ENCODE measurements around the gene HAP1. TPM values are rescaled to one million over a fixed set of nuclear protein-coding genes. Genes with fewer than 3 reads are reported as not detected.

HAP1 gene
- total and polyA plus RNA-seq, 7 experiments from 2014 or later: 0.08 TPM; not detected in 6

DNA sequence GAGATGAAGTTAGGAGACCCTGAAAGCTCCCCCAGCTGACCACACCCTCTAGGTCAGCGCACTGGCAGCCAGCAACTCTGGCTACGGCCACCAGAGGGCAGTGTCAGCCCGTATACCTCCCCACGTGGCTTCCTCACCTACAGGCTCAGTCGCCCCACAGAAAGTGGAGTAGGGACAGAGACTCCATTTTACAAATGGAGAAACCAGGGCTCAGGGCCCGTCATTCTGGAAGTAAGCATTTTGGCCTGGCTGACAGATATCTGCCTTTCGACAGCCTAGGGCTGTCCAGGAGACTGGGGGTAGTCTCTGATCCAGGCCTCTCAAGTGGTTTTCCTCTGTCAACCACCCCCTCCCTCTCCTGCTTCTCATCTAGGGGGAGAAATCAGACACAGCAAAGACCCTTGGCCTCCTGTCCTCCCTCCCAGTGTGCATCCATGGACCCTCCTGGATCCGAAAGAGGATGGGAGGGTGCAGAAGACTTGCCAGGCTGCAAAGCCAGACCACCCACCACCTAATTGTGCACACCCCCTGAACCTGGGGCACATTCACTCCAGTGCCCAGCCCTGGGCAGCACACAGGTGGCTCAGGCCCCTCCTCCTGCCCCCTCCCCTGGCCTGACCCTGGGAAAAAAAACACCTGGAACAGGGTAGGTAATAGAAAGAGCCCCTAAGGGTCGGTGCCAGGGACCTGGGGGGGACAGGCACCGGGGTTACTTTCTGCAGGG lies 3.8 kb upstream of the HAP1 start:
- ChIA-PET CTCF (interaction anchor here (0.9 to 2.8 kb wide), 7 partner anchors 50 to 77 kb away, joined by 3 to 17 read pairs (median 5); partner anchors contain the start of gene P3H4), POLR2A (no interaction called here)
- peaks cover 3 to 7% of the 10 kb centered on the region in 2 donors for H3K27me3 ChIP-seq (ENCODE audit: control insufficient read depth in 2 of 2, insufficient read depth in 2 of 2, low read length in 2 of 2)
- Mint-ChIP-seq H3K4me1 (peaks cover 4 to 12% (median 7%) of the 10 kb centered on the region in 7 donors), H3K27ac (peak overlapping the region in 1 of 9 donors; percentile 39), H3K4me3 (no peak overlapping the region), H3K27me3 (peaks cover 31 to 38% (median 37%) of the 10 kb centered on the region in 5 donors), H3K9me3 (no peaks in the 10 kb centered on the region), H3K36me3 (peaks cover 0 to 4% (median 0%) of the 10 kb centered on the region in 5 donors)
- no peaks in the 10 kb centered on the region for H3K9me3 ChIP-seq (ENCODE audit: control insufficient read depth in 2 of 3, low read length in 3 of 3)
- no peak overlapping the region for H3K27ac ChIP-seq (ENCODE audit: low read depth, low read length)
- H3K4me3 ChIP-seq (ENCODE audit: low read length): no peak overlapping the region
- peaks cover 0 to 13% of the 10 kb centered on the region in 2 donors for H3K4me1 ChIP-seq (ENCODE audit: control insufficient read depth in 2 of 2, insufficient read depth in 2 of 2, low read length in 2 of 2)
- no peaks in the 10 kb centered on the region for H3K36me3 ChIP-seq (ENCODE audit: control insufficient read depth in 2 of 3, insufficient read depth in 3 of 3, low read length in 3 of 3)
- ATAC-seq (peak; percentile 97), DNase-seq (peak; percentile 61 to 83 (median 74))
- intact Hi-C loops (cut with micrococcal nuclease): loop anchor here (1.0 to 10.0 kb wide), 7 partner anchors 43 to 229 kb away; partner anchors contain the start of genes CNP (in 2 of the 2), JUP (in 1 of the 2), KLHL11 (in 1 of the 2) and P3H4 (in 1 of the 2)

DNA sequence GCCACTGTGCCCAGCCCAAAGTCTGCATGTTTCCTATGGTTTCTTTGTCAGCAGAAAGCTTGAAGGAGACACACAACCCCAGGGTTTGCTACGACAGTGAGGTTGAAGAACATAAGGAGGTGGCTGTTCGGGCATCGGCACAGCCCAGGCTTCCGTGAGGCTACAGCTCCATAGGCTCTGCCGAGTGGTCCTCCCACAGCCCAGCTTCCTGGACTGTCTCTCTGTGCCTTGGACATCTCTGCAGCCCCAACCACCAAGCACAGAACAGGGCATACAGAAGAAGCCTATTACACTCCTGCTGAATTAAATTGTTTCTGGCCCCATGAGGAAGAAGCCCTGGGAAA lies 3.2 kb upstream of the HAP1 start:
- H3K4me1 Mint-ChIP-seq: peaks cover 4 to 12% (median 7%) of the 10 kb centered on the region in 7 donors
- intact Hi-C loops (cut with micrococcal nuclease): loop anchor here (1.0 to 10.0 kb wide), 7 partner anchors 44 to 230 kb away; partner anchors contain the start of genes CNP (in 2 of the 2), JUP (in 1 of the 2), KLHL11 (in 1 of the 2) and P3H4 (in 1 of the 2)
- no peaks in the 10 kb centered on the region for H3K9me3 Mint-ChIP-seq
- H3K27me3 Mint-ChIP-seq: peaks cover 34 to 44% (median 40%) of the 10 kb centered on the region in 5 donors
- H3K4me3 ChIP-seq (ENCODE audit: low read length): no peak overlapping the region
- ChIA-PET CTCF (interaction anchor here (0.6 to 2.8 kb wide), 8 partner anchors 51 to 1127 kb away, joined by 3 to 17 read pairs (median 5); partner anchors contain the start of gene P3H4), POLR2A (interaction anchor here (0.5 kb wide), 1 partner anchor 1434 kb away, joined by 3 read pairs; no protein-coding TSS in a partner anchor)
- H3K27ac Mint-ChIP-seq: peak overlapping the region in 2 of 9 donors; percentile 39 to 51
- H3K36me3 ChIP-seq (ENCODE audit: control insufficient read depth in 2 of 3, insufficient read depth in 3 of 3, low read length in 3 of 3): no peaks in the 10 kb centered on the region
- no peak overlapping the region for H3K27ac ChIP-seq (ENCODE audit: low read depth, low read length)
- DNase-seq (peak in 1 of 9 donors; percentile 4), ATAC-seq (peak; percentile 2)
- peak overlapping the region in 1 of 10 donors; percentile 19 for H3K4me3 Mint-ChIP-seq
- no peaks in the 10 kb centered on the region for H3K9me3 ChIP-seq (ENCODE audit: control insufficient read depth in 2 of 3, low read length in 3 of 3)
- peaks cover 0 to 4% (median 0%) of the 10 kb centered on the region in 5 donors for H3K36me3 Mint-ChIP-seq
- peaks cover 3 to 7% of the 10 kb centered on the region in 2 donors for H3K27me3 ChIP-seq (ENCODE audit: control insufficient read depth in 2 of 2, insufficient read depth in 2 of 2, low read length in 2 of 2)
- H3K4me1 ChIP-seq (ENCODE audit: control insufficient read depth in 2 of 2, insufficient read depth in 2 of 2, low read length in 2 of 2): peaks cover 0 to 13% of the 10 kb centered on the region in 2 donors

DNA sequence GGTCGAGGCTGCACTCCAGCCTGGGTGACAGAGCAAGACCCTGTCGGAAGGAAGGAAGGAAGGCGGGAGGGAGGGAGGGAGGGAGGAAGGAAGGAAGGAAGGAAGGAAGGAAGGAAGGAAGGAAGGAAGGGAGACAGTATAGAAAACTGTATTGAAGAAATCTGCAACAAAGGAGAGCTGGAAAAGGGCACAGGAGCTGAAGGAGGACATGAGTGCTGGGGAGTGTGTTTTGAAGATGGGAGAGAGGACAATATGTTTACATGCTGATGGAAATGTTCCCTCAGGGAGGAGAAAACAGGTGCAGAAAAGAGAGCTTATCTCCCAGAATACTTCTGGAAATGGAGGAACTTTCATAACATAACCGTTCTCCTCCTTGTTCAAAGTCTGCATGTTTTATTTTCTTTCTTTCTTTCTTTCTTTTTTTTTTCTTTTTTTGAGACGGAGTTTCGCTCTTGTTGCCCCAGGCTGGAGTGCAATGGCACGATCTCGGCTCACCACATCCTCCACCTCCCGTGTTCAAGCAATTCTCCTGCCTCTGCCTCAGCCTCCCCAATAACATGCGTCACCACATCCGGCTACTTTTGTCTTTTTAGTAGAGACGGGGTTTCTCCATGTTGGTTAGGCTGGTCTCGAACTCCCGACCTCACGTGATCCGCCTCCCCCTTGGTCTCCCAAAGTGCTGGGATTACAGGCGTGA lies 2.7 kb upstream of the HAP1 start:
- H3K27ac Mint-ChIP-seq: peak overlapping the region in 2 of 9 donors; percentile 4 to 51
- H3K27me3 ChIP-seq (ENCODE audit: control insufficient read depth in 2 of 2, insufficient read depth in 2 of 2, low read length in 2 of 2): peaks cover 3 to 10% of the 10 kb centered on the region in 2 donors

DNA sequence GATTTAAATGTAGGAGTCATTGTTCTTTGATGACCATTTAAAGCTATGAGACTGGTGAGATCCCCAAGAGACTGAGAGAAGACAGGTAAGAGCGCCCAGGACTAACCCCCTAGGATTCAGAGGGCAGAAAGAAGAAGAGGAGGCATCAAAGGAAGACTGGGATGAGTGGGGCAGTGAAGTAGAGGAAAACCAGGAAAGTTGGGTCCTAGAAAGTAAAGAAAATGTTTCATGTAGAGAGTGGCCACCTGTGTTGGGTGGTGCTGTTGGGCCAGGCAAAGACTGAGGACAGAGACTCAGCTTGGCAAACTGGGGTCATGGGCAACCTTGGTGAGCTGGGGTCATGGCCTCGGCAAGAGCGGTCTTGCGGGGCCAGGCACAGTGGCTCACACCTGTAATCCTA lies 1.3 kb upstream of the HAP1 start:
- H3K27me3 ChIP-seq (ENCODE audit: control insufficient read depth in 2 of 2, insufficient read depth in 2 of 2, low read length in 2 of 2): peaks cover 3 to 10% of the 10 kb centered on the region in 2 donors
- Mint-ChIP-seq H3K27ac (peak overlapping the region in 1 of 9 donors; percentile 32), H3K36me3 (peaks cover 0 to 4% (median 0%) of the 10 kb centered on the region in 5 donors), H3K9me3 (no peaks in the 10 kb centered on the region), H3K27me3 (peaks cover 52 to 63% (median 57%) of the 10 kb centered on the region in 5 donors), H3K4me3 (no peak overlapping the region), H3K4me1 (peaks cover 5 to 12% (median 8%) of the 10 kb centered on the region in 7 donors)
- ATAC-seq: no peak
- intact Hi-C loops (cut with micrococcal nuclease): loop anchor here (5.0 to 10.0 kb wide), 2 partner anchors 129 to 232 kb away; partner anchors contain the start of genes CNP (in 2 of the 2) and KLHL11 (in 1 of the 2)
- H3K9me3 ChIP-seq (ENCODE audit: control insufficient read depth in 2 of 3, low read length in 3 of 3): no peaks in the 10 kb centered on the region
- H3K36me3 ChIP-seq (ENCODE audit: control insufficient read depth in 2 of 3, insufficient read depth in 3 of 3, low read length in 3 of 3): no peaks in the 10 kb centered on the region
- no peak overlapping the region for H3K4me3 ChIP-seq (ENCODE audit: low read length)
- H3K4me1 ChIP-seq (ENCODE audit: control insufficient read depth in 2 of 2, insufficient read depth in 2 of 2, low read length in 2 of 2): peaks cover 0 to 13% of the 10 kb centered on the region in 2 donors
- ChIA-PET POLR2A (no interaction called here), CTCF (interaction anchor here (2.8 kb wide), 1 partner anchor 66 kb away, joined by 17 read pairs; no protein-coding TSS in a partner anchor)
- no peak for DNase-seq
- no peak overlapping the region for H3K27ac ChIP-seq (ENCODE audit: low read depth, low read length)

More for the DNA sequence above, 2.7 kb upstream of the HAP1 start:
- peaks cover 0 to 4% (median 0%) of the 10 kb centered on the region in 5 donors for H3K36me3 Mint-ChIP-seq
- H3K27me3 Mint-ChIP-seq: peaks cover 39 to 49% (median 45%) of the 10 kb centered on the region in 5 donors
- H3K9me3 Mint-ChIP-seq: no peaks in the 10 kb centered on the region
- Histone ChIP-seq H3K4me3 (ENCODE audit: low read length) (no peak overlapping the region), H3K9me3 (ENCODE audit: control insufficient read depth in 2 of 3, low read length in 3 of 3) (no peaks in the 10 kb centered on the region), H3K4me1 (ENCODE audit: control insufficient read depth in 2 of 2, insufficient read depth in 2 of 2, low read length in 2 of 2) (peaks cover 0 to 13% of the 10 kb centered on the region in 2 donors), H3K27ac (ENCODE audit: low read depth, low read length) (no peak overlapping the region), H3K36me3 (ENCODE audit: control insufficient read depth in 2 of 3, insufficient read depth in 3 of 3, low read length in 3 of 3) (no peaks in the 10 kb centered on the region)
- CTCF ChIA-PET: interaction anchor here (0.6 to 2.8 kb wide), 9 partner anchors 50 to 1128 kb away, joined by 3 to 17 read pairs (median 5); partner anchors contain the start of genes JUP and P3H4
- H3K4me1 Mint-ChIP-seq: peaks cover 4 to 12% (median 8%) of the 10 kb centered on the region in 7 donors
- ATAC-seq (no peak), DNase-seq (peak in 2 of 9 donors; percentile 17 to 18)
- intact Hi-C loops (cut with micrococcal nuclease): loop anchor here (5.0 to 10.0 kb wide), 2 partner anchors 128 to 230 kb away; partner anchors contain the start of genes CNP (in 2 of the 2) and KLHL11 (in 1 of the 2)
- POLR2A ChIA-PET: interaction anchor here (0.5 kb wide), 1 partner anchor 1435 kb away, joined by 3 read pairs; no protein-coding TSS in a partner anchor
- peak overlapping the region in 3 of 10 donors; percentile 19 to 39 (median 24) for H3K4me3 Mint-ChIP-seq

DNA sequence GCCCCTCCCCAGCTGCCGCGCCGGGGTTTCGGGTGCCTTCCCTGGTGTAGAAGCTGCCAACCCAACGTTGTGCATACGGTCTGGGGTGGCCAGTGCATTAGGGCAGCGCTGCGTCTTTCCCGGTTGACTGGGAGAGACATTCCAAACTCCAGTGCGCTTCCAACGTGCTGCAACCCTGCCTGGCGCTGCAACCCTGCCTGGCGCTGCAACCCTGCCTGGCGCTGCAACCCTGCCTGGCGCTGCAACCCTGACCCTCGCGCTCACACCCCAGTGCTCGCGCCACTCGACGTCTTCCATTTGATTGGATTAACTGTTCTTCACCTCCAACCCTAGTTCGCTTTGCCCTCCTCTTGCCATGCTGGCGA lies 488 bp upstream of the HAP1 start:
- Histone ChIP-seq H3K4me1 (ENCODE audit: control insufficient read depth in 2 of 2, insufficient read depth in 2 of 2, low read length in 2 of 2) (peaks cover 0 to 13% of the 10 kb centered on the region in 2 donors), H3K36me3 (ENCODE audit: control insufficient read depth in 2 of 3, insufficient read depth in 3 of 3, low read length in 3 of 3) (no peaks in the 10 kb centered on the region), H3K27me3 (ENCODE audit: control insufficient read depth in 2 of 2, insufficient read depth in 2 of 2, low read length in 2 of 2) (peaks cover 3 to 10% of the 10 kb centered on the region in 2 donors), H3K9me3 (ENCODE audit: control insufficient read depth in 2 of 3, low read length in 3 of 3) (no peaks in the 10 kb centered on the region), H3K4me3 (ENCODE audit: low read length) (no peak overlapping the region), H3K27ac (ENCODE audit: low read depth, low read length) (no peak overlapping the region)
- DNase-seq (no peak), ATAC-seq (no peak)
- CTCF ChIA-PET: interaction anchor here (0.6 kb wide), 1 partner anchor 10 kb away, joined by 3 read pairs; no protein-coding TSS in a partner anchor
- H3K4me3 Mint-ChIP-seq: peak overlapping the region in 8 of 10 donors; percentile 23 to 73 (median 46)
- intact Hi-C loops (cut with micrococcal nuclease): loop anchor here (5.0 to 10.0 kb wide), 2 partner anchors 130 to 232 kb away; partner anchors contain the start of genes CNP (in 2 of the 2) and KLHL11 (in 1 of the 2)
- peak overlapping the region in 1 of 9 donors; percentile 59 for H3K27ac Mint-ChIP-seq
- H3K27me3 Mint-ChIP-seq: peaks cover 52 to 71% (median 57%) of the 10 kb centered on the region in 5 donors
- POLR2A ChIA-PET: no interaction called here
- peaks cover 5 to 12% (median 8%) of the 10 kb centered on the region in 7 donors for H3K4me1 Mint-ChIP-seq
- H3K36me3 Mint-ChIP-seq: peaks cover 0 to 4% (median 0%) of the 10 kb centered on the region in 5 donors
- H3K9me3 Mint-ChIP-seq: no peaks in the 10 kb centered on the region

Measured in naive thymus-derived CD4-positive, alpha-beta T cell (primary cell).